Lower lobe of right lung (tissue), 2 donors: ENCODE results near the gene PRR5L. TPM values are rescaled to one million over a fixed set of nuclear protein-coding genes. Genes with fewer than 3 reads are reported as not detected.
A peak's percentile ranks its signal among the peaks of the same experiment; 100 is the strongest.
"Not testable (repeated sequence)": the region's sequence is repeated elsewhere in the genome, so short reads cannot be mapped to it uniquely, and the experiment has no call there.

Experiments
- ATAC-seq, 2 donors: fragments of 200-7000 bp; cut with Tn5 transposase; one replicate each; pipeline ENCODE4 v1.9.1; 2020 to 2022; ENCODE audit warnings: mild to moderate bottlenecking in 2 of 2, moderate library complexity in 2 of 2
- DNase-seq: peaks from one replicate; pipeline ENCODE4 v3.0.0-alpha.2; 2020
- H3K27ac ChIP-seq: fragments of 200-600 bp; one replicate; pipeline ENCODE4 v1.8.0; 2022
- H3K27me3 ChIP-seq: fragments of 200-600 bp; one replicate; pipeline ENCODE4 v1.8.0; 2022; ENCODE audit warnings: low read depth
- H3K36me3 ChIP-seq: fragments of 200-600 bp; one replicate; pipeline ENCODE4 v1.8.0; 2022; ENCODE audit warnings: mild to moderate bottlenecking
- H3K4me1 ChIP-seq: fragments of 200-600 bp; one replicate; pipeline ENCODE4 v1.8.0; 2022
- H3K4me3 ChIP-seq: fragments of 200-600 bp; one replicate; pipeline ENCODE4 v1.8.0; 2022; ENCODE audit warnings: mild to moderate bottlenecking
- H3K9me3 ChIP-seq: fragments of 200-600 bp; one replicate; pipeline ENCODE4 v1.8.0; 2022
- intact Hi-C: fragments of 100-400 bp; cut with DNase I; formaldehyde crosslinking; loops from one replicate; pipeline ENCODE4 v1.11.0; 2022
- total RNA-seq: library from RNA; stranded (reverse); fragmentation: NEBNext Ultra II Directional; extraction: Animal tissue kit (Norgen Biotek cat#: 25700); gene quantifications from one replicate; pipeline ENCODE4 v1.2.1, GENCODE V29; 2021
- TF ChIP-seq, protein P1 (sequence below): fragments of 200-600 bp; IDR thresholded peaks from one replicate; pipeline ENCODE4 v1.8.0; 2022; ENCODE audit warnings: antibody characterized with exemption, mild to moderate bottlenecking
- donor health status: DM: no; HTN: yes; CAD: no; lungs with severe emphysema.

Gene PRR5L
- total RNA-seq, 1 donor from 2014 or later = 24.9 TPM

DNA sequence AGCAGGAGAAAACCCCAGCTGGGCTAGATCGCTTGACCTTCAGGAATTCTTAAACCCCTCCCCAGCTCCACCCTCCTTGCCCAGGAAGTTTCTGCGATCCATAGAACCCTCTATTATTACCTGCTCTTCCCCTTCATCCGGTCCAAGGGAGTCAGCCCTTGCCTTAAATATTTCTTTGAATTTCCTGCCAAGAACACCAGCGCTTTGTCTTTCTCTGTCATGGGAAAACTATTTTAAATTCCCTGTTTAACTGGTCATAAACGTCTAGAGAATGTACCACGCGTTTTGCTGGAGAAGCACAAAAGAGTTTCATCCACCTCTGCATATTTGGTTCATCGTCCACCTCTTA is 214.5 kb downstream of the PRR5L start:
- TF ChIP-seq, protein P1, sequence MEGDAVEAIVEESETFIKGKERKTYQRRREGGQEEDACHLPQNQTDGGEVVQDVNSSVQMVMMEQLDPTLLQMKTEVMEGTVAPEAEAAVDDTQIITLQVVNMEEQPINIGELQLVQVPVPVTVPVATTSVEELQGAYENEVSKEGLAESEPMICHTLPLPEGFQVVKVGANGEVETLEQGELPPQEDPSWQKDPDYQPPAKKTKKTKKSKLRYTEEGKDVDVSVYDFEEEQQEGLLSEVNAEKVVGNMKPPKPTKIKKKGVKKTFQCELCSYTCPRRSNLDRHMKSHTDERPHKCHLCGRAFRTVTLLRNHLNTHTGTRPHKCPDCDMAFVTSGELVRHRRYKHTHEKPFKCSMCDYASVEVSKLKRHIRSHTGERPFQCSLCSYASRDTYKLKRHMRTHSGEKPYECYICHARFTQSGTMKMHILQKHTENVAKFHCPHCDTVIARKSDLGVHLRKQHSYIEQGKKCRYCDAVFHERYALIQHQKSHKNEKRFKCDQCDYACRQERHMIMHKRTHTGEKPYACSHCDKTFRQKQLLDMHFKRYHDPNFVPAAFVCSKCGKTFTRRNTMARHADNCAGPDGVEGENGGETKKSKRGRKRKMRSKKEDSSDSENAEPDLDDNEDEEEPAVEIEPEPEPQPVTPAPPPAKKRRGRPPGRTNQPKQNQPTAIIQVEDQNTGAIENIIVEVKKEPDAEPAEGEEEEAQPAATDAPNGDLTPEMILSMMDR = no peak
- Histone ChIP-seq H3K4me1 (peaks cover 23% of the 10 kb centered on the region), H3K4me3 (peak overlapping the region; percentile 77), H3K36me3 (no peaks in the 10 kb centered on the region), H3K9me3 (peaks cover 5% of the 10 kb centered on the region), H3K27ac (peak overlapping the region; percentile 93), H3K27me3 (no peaks in the 10 kb centered on the region)
- intact Hi-C loops = no loop called here
- ATAC-seq (peak; percentile 3 to 11), DNase-seq (no peak)

DNA sequence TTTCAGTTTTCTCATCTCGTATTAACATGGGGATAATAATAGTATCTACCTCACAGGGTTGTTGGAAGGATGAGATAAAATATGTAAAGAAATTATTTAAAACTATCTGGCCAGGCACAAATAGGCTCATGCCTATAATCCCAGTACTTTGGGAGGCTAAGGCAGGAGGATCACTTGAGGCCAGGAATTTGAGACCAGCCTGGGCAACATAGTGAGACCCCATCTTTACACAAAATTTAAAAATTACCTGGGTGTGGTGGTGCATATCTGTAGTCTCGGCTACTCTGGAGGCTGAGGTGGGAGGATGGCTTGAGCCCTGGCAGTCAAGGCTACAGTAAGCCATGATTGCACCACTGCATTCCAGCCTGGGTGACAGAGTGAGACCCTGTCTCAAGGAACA is 215.0 kb downstream of the PRR5L start:
- H3K27me3 ChIP-seq, ATAC-seq, DNase-seq, H3K9me3 ChIP-seq, H3K36me3 ChIP-seq, intact Hi-C loops: not testable (repeated sequence)
- Histone ChIP-seq H3K27ac (peak overlapping the region; percentile 93), H3K4me1 (peaks cover 22% of the 10 kb centered on the region), H3K4me3 (peak overlapping the region; percentile 77)

DNA sequence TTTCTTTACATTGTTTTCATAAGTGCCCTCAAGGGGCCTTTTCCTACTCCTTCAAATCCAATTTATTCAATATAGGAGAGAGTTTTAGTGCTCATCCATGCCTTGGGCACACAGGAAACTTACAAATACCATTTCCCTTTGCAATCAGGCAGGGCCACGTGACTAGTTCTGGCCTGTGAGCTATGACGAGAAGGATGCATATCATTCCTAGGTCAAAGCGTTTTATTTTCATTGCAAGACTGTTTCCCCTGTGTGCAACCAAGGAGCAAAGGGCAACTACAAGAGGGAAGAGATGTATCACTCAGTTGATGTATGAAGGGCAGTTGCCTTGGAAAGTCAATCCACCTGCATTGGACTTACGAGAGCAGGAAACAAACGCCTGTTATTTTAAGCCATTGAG is 215.9 kb downstream of the PRR5L start:
- peaks cover 5% of the 10 kb centered on the region for H3K9me3 ChIP-seq
- H3K4me3 ChIP-seq = no peak overlapping the region
- TF ChIP-seq, protein P1 = no peak
- no peak overlapping the region for H3K27ac ChIP-seq
- no peaks in the 10 kb centered on the region for H3K36me3 ChIP-seq
- no peak for ATAC-seq
- H3K4me1 ChIP-seq = peaks cover 22% of the 10 kb centered on the region
- intact Hi-C loops = no loop called here
- no peak for DNase-seq
- no peaks in the 10 kb centered on the region for H3K27me3 ChIP-seq

DNA sequence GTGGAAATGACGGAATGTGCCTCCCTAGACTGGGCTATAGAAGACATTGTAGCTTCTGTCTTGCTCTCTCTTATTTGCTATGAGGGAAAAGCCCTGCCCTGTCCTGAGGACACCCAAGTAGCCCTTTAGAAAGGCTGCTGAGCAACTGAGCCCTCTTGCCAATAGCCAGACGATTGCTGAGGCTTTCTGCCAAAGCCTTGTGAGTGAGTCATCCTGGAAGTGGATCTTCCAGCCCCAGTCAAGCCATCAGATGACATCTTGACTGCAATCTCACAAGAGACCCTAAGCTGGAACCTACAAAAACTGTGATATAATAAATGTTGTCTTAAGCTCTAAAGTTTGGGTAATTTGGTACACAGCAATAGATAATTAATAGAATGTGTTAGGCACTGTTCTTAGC is 217.9 kb downstream of the PRR5L start:
- TF ChIP-seq, protein P1 = no peak
- Histone ChIP-seq H3K27ac (no peak overlapping the region), H3K36me3 (no peaks in the 10 kb centered on the region), H3K9me3 (peaks cover 5% of the 10 kb centered on the region), H3K4me3 (no peak overlapping the region), H3K27me3 (no peaks in the 10 kb centered on the region), H3K4me1 (peaks cover 9% of the 10 kb centered on the region)
- DNase-seq (no peak), ATAC-seq (no peak)
- intact Hi-C loops = no loop called here

Other genes starting within 250 kb of the PRR5L start
- gene COMMD9, start 6.9 kb upstream of the PRR5L start, total RNA-seq = 85.7 TPM
- gene TRAF6, start 214.0 kb downstream of the PRR5L start, total RNA-seq = 13.7 TPM